GM12874 (cell line): Measurements from ENCODE around the gene SYT11.

Experiments used
- CTCF ChIP-seq: IDR thresholded peaks from 2 replicates; pipeline ENCODE4 v1.5.1; 2011; ENCODE audit warnings: low read depth, mild to moderate bottlenecking, control low read depth, low read length, moderate library complexity; ENCODE audit not compliant: insufficient read depth

Gene SYT11

DNA sequence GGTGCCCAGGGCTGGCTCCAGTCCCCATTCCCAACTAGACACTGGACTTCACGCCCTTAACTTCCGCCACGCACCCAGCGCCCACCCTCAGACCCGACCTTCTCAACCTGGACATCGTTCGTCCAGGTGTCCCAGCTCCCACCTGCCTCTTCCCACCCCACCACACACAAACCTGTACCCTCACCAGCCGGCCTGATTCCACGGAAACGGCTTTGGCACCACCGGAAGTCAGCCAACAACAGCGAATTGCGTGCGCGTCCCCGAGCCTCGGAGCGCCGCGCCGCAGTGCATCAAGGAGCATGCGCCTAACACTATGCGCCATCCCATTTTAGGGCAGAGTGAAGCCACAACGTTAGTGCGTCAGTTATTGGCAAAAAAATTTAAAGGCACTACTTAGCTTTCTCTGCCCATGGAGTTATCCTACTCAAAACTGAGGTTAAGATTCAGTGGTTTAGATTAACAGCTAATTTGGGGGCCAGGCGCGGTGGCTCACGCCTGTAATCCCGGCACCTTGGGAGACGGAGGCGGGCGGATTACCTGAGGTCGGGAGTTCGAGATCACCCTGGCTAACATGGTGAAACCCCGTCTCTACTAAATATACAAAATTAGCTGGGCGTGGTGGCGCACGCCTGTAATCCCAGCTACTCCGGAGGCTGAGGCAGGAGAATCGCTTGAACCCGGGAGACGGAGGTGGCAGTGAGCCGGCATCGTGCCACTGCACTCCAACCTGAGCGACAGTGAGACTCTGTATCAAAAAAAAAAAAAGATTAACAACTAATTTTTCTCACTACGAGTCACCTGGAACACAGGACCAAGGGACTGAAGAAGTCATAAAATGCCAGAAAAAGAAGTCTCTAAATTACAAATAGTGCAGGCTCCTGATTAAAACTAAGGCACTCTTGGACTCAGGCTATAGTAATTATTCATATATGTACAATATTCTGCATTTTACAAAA, 2.1 kb upstream of the SYT11 start, which contains the start of gene GON4L:
Gene GON4L, minus strand, starts transcription at position 240 of the 956 bp plus-strand sequence. CDS start 3,434 bp downstream, outside the sequence.
- no peak for TF ChIP-seq CTCF

DNA sequence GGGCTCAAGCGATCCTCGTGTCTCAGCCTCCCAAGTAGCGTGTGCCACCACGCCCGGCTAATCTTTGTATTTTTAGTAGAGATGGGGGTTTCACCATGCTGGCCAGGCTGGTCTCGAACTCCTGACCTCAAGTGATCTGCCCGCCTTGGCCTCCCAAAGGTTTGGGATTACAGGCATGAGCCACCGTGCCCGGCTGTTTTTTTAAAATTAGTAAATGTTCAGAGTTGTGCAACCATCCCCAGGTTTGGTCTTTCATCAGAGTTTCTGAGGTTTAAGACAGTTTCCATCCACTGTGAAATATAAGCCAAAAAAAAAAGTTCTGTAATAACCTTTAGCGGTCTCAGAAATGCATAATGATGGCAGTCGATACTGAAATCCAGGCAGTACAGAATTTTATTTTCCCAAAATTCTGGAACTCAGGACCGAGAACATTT, 550 bp upstream of the SYT11 start:
- TF ChIP-seq CTCF, result no peak

- no peak for TF ChIP-seq CTCF
Observed at GRCh38 chr1:155859881-155860871, 809 bp downstream of the SYT11 start.

DNA sequence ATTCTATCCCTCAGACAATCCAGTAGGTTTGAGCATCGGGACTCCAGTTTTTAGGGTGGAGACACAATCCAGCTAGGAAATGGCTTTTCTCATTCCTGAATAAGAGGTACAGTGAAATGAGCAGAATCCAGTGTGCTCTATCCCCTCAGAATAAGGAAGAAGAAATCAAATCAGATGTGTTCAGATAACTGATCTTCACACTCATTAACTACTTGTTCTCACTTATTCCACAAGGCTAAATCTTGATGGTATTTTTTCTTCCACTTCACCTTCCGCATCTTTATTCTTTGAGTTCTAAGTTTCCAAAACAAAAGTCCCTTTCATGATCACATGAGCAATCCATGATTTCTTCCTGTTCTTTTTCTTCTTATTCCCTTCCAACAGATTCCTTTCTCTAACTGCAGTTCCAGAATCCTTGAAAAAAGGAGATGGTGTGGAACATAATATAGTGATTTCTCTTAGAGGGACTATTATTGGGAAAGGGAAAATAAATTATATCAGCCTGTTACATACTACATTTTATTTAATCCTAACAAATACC, 1.7 kb downstream of the SYT11 start:
- no peak for TF ChIP-seq CTCF

GRCh38 chr1:155861896-155862295, 2.5 kb downstream of the SYT11 start:
- no peak for TF ChIP-seq CTCF

DNA sequence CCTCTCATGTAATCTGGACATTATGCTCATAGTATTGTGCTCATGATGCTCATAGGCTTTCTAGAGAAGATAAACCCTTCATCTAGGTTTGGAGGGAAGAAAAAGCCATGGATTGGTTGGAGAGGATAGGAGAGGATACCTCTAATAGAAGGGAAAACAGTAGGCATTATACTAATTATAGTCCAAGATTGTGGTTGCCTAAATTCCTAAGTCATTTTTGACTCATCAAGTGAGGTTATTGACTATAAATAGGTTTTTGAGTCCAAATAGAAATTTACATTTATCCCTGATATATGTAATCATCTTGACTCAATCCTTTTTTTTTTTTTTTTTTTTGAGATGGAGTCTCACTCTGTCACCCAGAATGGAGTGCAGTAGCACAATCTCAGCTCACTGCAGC, 5.0 kb downstream of the SYT11 start:
- TF ChIP-seq CTCF, result no peak

- no peak for TF ChIP-seq CTCF
Observed at GRCh38 chr1:155867766-155868165, 8.4 kb downstream of the SYT11 start.
